Osteoblast (primary cell): ENCODE data around the gene LRR1. TPM values are rescaled to one million over a fixed set of nuclear protein-coding genes. Genes with fewer than 3 reads are reported as not detected.

Source experiments
- DNase-seq: peaks from one replicate; pipeline ENCODE4 v3.0.0; 2011; ENCODE audit warnings: low spot score, mixed read lengths; ENCODE audit not compliant: insufficient read length; ENCODE audit errors: missing footprints
- H2AFZ ChIP-seq: 2 replicates; pipeline ENCODE4 v1.6.0; 2011; ENCODE audit warnings: mild to moderate bottlenecking, low read length
- H3K27ac ChIP-seq: 2 replicates; pipeline ENCODE4 v1.5.1; 2011; ENCODE audit warnings: mild to moderate bottlenecking, low read depth, low read length, moderate library complexity
- H3K27me3 ChIP-seq: 2 replicates; pipeline ENCODE4 v1.6.0; 2012; ENCODE audit warnings: mild to moderate bottlenecking, control low read depth, inconsistent platforms, low read length, moderate library complexity; ENCODE audit not compliant: insufficient read depth
- H3K36me3 ChIP-seq: 2 replicates; pipeline ENCODE4 v1.5.1; 2011; ENCODE audit warnings: mild to moderate bottlenecking, low read length, control low read depth, moderate library complexity; ENCODE audit not compliant: insufficient read depth
- H3K4me1 ChIP-seq: 2 replicates; pipeline ENCODE4 v1.5.1; 2011; ENCODE audit warnings: mild to moderate bottlenecking, low read length, control low read depth, moderate library complexity; ENCODE audit not compliant: insufficient read depth
- H3K4me2 ChIP-seq: 2 replicates; pipeline ENCODE4 v1.6.0; 2011; ENCODE audit warnings: mild to moderate bottlenecking, low read length; ENCODE audit not compliant: insufficient read depth
- H3K4me3 ChIP-seq: fragments of 200-600 bp; sonication (generic); 3 replicates; pipeline ENCODE4 v1.5.1; 2012; ENCODE audit warnings: mild to moderate bottlenecking, low read length, inconsistent platforms; ENCODE audit not compliant: insufficient read depth
- H3K79me2 ChIP-seq: 2 replicates; pipeline ENCODE4 v1.6.0; 2012; ENCODE audit warnings: mild to moderate bottlenecking, low read length, control low read depth, inconsistent platforms; ENCODE audit not compliant: insufficient read depth
- H3K9me3 ChIP-seq: 2 replicates; pipeline ENCODE4 v1.5.1; 2011; ENCODE audit warnings: low read depth, low read length, control low read depth
- H4K20me1 ChIP-seq: 2 replicates; pipeline ENCODE4 v1.6.0; 2012; ENCODE audit warnings: mild to moderate bottlenecking, low read length, control low read depth; ENCODE audit not compliant: insufficient read depth
- total RNA-seq: library from RNA; depleted of rRNA; stranded (reverse); fragments of >200 nt; gene quantifications from 2 replicates; pipeline ENCODE4 v1.2.3, GENCODE V29; 2012
- TF ChIP-seq, protein P1 (sequence below): IDR thresholded peaks from 2 replicates; pipeline ENCODE4 v1.5.1; 2011; ENCODE audit warnings: mild to moderate bottlenecking, low read depth, low read length, moderate library complexity; ENCODE audit errors: extremely low read depth

LRR1 gene
- total RNA-seq, 1 donor = 7.6 TPM

DNA sequence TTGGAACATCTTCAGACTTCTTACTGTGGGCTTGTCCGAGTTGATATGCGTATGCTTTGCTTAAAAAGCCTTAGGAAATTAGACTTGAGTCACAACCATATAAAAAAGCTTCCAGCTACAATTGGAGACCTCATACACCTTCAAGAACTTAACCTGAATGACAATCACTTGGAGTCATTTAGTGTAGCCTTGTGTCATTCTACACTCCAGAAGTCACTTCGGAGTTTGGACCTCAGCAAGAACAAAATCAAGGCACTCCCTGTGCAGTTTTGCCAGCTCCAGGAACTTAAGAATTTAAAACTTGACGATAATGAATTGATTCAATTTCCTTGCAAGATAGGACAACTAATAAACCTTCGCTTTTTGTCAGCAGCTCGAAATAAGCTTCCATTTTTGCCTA, 8.8 kb downstream of the LRR1 start:
- H3K79me2 ChIP-seq = peaks cover 8% of the 10 kb centered on the region
- no peaks in the 10 kb centered on the region for H3K9me3 ChIP-seq
- DNase-seq = peak; percentile 46
- no peak overlapping the region for H3K27ac ChIP-seq
- no peak overlapping the region for H3K4me2 ChIP-seq
- no peaks in the 10 kb centered on the region for H3K4me1 ChIP-seq
- H3K27me3 ChIP-seq = no peaks in the 10 kb centered on the region
- no peak overlapping the region for H3K4me3 ChIP-seq
- H4K20me1 ChIP-seq = no peaks in the 10 kb centered on the region
- H2AFZ ChIP-seq = no peak overlapping the region
- peaks cover 12% of the 10 kb centered on the region for H3K36me3 ChIP-seq
- TF ChIP-seq, protein P1, sequence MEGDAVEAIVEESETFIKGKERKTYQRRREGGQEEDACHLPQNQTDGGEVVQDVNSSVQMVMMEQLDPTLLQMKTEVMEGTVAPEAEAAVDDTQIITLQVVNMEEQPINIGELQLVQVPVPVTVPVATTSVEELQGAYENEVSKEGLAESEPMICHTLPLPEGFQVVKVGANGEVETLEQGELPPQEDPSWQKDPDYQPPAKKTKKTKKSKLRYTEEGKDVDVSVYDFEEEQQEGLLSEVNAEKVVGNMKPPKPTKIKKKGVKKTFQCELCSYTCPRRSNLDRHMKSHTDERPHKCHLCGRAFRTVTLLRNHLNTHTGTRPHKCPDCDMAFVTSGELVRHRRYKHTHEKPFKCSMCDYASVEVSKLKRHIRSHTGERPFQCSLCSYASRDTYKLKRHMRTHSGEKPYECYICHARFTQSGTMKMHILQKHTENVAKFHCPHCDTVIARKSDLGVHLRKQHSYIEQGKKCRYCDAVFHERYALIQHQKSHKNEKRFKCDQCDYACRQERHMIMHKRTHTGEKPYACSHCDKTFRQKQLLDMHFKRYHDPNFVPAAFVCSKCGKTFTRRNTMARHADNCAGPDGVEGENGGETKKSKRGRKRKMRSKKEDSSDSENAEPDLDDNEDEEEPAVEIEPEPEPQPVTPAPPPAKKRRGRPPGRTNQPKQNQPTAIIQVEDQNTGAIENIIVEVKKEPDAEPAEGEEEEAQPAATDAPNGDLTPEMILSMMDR = no peak

DNA sequence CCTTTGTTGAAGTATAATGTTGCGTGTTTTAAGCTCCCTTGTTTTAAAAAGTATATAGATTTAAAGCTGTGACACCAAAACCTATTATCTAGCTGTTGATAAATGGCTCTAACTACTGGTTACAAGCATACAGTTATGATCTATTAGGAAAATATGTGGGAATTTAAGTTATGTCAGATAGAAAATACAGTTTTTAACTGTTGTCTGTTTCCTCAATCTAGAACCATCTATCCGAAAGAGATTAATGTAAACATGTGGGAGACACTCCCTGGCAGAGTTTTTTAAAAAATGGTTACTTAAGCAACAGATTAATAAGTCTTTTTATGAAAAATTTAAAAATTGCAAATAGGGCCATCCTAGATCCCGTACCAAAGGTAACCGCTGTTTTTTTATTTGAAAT, 13.5 kb downstream of the LRR1 start:
- Histone ChIP-seq H3K79me2 (peaks cover 6% of the 10 kb centered on the region), H3K27ac (no peak overlapping the region), H3K36me3 (peaks cover 13% of the 10 kb centered on the region), H3K9me3 (no peaks in the 10 kb centered on the region), H3K4me2 (no peak overlapping the region), H3K27me3 (no peaks in the 10 kb centered on the region), H3K4me1 (peaks cover 7% of the 10 kb centered on the region), H4K20me1 (no peaks in the 10 kb centered on the region), H3K4me3 (no peak overlapping the region), H2AFZ (no peak overlapping the region)
- no peak for DNase-seq
- TF ChIP-seq, protein P1 = no peak

DNA sequence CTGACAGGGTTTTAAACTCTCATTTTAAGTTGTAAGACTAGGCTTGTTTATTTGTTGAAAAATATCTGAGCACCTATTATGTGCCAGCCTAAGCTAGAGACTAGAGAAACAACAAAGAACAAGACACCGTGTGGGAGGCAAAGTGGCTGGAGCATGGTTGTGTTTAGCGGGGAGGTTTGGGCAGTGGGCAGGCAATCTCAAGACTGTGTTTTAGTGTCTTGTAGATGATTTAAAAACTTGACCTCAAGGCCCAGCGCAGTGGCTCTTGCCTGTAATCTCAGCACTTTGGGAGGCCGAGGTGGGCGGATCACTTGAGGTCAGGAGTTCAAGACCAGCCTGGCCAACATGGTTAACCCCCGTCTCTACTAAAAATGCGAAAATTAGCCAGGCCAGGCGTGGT, 13.9 kb downstream of the LRR1 start:
- Histone ChIP-seq H3K27me3 (no peaks in the 10 kb centered on the region), H3K4me2 (no peak overlapping the region), H2AFZ (no peak overlapping the region), H3K36me3 (peaks cover 13% of the 10 kb centered on the region), H3K27ac (no peak overlapping the region), H3K4me1 (peaks cover 12% of the 10 kb centered on the region), H4K20me1 (peaks cover 1% of the 10 kb centered on the region), H3K4me3 (no peak overlapping the region), H3K9me3 (no peaks in the 10 kb centered on the region), H3K79me2 (peaks cover 3% of the 10 kb centered on the region)
- TF ChIP-seq, protein P1 = no peak
- DNase-seq = no peak

DNA sequence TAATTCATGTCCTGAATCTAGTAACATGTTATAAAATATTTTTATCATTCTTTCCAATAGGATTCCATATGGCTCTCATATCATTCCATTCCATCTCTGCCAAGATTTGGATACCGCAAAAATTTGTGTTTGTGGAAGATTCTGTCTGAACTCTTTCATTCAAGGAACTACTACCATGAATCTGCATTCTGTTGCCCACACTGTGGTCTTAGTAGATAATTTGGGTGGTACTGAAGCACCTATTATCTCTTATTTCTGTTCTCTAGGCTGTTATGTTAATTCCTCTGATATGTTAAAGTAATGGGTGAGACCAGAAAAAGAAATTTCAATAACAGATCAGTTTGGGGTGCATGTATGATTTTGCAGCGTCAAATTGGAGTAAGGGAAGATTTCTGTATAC, 15.5 kb downstream of the LRR1 start:
- H3K4me2 ChIP-seq = no peak overlapping the region
- H3K9me3 ChIP-seq = no peaks in the 10 kb centered on the region
- peaks cover 14% of the 10 kb centered on the region for H4K20me1 ChIP-seq
- H2AFZ ChIP-seq = no peak overlapping the region
- TF ChIP-seq, protein P1 = no peak
- H3K4me3 ChIP-seq = no peak overlapping the region
- no peak for DNase-seq
- no peaks in the 10 kb centered on the region for H3K27me3 ChIP-seq
- H3K4me1 ChIP-seq = peaks cover 26% of the 10 kb centered on the region
- peaks cover 23% of the 10 kb centered on the region for H3K36me3 ChIP-seq
- peaks cover 12% of the 10 kb centered on the region for H3K79me2 ChIP-seq
- no peak overlapping the region for H3K27ac ChIP-seq
